Measurements from ENCODE around the gene FBXL7.

GRCh38 chr5:15550502-15551112, 50.6 kb downstream of the FBXL7 start:
- no peak for TF ChIP-seq CTCF (conservative IDR thresholded peaks at IDR 0.05)
- no peak for TF ChIP-seq ZFX (IDR thresholded peaks at IDR 0.05)

All from C4-2B (cell line).